HG03280 (cell line): ENCODE measurements around the gene EMCN.
"Not testable (repeated sequence)": the region's sequence is repeated elsewhere in the genome, so short reads cannot be mapped to it uniquely, and the experiment has no call there.

ENCODE experiments used
- ATAC-seq: cut with Tn5 transposase; IDR thresholded peaks from one replicate; pipeline ENCODE4 v1.9.1; 2021; ENCODE audit warnings: mild to moderate bottlenecking, moderate library complexity; ENCODE audit not compliant: unreplicated experiment

The EMCN gene, protein sequence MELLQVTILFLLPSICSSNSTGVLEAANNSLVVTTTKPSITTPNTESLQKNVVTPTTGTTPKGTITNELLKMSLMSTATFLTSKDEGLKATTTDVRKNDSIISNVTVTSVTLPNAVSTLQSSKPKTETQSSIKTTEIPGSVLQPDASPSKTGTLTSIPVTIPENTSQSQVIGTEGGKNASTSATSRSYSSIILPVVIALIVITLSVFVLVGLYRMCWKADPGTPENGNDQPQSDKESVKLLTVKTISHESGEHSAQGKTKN

DNA sequence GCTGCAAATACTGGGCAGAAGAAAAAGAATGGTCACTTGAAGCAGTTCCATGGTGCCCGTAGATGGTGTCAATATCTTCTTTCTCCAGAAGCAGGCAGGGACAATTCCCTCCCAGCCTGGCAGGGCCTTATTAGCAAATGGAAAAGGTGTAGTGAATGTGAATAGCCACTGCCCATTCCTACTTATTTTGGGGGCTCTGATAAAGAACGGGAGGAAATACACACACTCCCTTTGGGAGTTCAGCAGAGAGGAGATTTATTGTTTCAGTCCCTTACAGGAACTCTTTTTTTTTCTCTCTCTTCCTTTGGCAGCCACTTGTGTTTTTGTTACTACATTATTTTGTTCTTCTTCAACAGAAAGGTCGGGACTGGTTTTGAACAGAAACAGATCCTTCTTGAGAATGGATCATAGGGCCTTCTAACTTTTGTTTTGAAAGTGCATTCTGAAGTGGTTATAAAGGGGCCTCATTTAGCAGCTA is at the start of gene EMCN:
Gene EMCN (minus strand): TSS at position 159 of the 478 bp plus-strand sequence. CDS start 108 bp downstream, at position 51.
- ATAC-seq: no peak

DNA sequence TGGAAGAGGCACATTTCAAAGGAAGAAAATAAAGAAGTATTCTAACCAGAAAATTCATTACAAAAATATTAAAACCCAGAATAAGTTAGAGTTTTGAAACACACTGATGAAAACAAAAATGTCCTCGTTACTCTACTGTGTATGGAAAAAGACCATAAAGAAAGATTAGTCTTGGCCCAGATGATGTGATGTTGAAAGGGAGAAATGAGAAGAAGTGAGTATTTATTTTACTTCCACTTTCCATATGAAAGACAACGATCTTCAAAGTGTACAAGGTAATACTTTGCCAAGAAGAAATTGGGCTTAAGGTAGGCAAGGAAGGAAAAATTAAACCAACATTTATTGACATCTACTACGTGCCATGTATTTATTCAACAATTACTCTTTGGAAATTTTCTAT is 48.6 kb upstream of the EMCN start:
- no peak for ATAC-seq

DNA sequence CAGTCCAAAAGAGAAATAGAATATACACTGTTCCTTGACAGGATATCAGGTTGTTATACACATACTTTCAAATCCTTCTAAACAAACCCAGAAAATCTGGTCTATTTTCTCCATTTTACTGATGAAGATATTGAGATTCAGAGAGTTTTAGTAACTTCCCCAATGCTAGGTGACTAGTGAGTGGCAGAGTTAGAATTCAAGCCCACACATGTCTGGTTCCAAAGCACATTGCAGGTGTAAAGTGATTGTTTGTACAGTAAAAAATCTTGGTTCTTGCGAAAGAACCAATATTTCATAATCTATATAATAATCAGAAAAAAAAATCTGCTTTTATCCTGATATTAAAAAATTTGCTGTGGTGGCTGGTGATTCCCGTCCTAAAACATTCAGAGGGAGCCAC is 39.5 kb upstream of the EMCN start:
- no peak for ATAC-seq

DNA sequence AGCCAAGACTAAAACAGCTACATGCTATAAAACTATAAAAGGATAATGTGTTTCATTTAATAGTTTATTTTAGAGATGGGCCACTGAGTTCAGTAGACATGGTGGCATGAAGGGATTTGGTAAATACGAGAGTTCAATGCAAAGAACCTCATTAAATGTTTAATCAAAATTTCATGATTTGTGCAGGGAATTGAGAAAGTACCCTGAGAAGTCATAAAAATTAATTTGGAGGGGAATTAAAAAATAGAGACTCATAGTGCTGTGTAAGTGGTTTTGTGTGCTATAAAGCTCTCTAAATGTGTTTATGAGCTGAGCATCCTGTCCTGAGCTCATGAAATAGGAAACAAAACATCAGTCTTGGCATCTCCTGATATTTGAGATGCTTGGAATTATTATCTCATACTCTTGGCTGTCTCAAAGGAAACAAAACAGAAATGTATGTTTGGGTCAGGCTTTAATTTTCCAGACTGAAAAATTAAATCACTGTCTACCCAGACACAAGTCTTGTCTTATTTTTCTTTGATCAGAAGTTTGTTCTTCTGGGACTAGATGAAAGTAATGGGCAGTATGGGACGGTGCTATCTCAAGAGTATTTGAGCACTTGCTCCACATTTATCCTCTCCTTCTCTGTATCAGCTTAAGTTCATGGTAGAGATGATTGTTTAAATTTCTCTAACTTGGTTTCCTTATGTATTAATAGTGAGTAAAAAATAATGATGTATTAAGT is 38.0 kb upstream of the EMCN start:
- ATAC-seq: no peak

DNA sequence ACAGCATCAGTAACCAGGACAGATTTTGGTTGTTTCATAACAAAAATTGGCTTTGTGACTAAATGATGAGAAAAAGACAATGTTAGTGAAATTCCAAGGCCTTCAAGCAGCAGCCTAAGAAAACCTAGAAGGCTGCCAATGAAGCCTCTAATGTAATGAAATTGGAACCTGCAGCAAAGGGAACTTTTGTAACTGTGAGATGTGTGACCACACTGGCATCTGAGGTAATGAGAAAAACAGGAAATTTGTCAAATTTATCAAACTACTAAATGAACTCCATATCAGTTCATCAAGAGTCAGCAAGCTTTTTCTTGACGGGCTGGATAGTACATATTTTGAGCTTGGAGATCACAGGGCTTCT is 30.4 kb upstream of the EMCN start:
- ATAC-seq: no peak

DNA sequence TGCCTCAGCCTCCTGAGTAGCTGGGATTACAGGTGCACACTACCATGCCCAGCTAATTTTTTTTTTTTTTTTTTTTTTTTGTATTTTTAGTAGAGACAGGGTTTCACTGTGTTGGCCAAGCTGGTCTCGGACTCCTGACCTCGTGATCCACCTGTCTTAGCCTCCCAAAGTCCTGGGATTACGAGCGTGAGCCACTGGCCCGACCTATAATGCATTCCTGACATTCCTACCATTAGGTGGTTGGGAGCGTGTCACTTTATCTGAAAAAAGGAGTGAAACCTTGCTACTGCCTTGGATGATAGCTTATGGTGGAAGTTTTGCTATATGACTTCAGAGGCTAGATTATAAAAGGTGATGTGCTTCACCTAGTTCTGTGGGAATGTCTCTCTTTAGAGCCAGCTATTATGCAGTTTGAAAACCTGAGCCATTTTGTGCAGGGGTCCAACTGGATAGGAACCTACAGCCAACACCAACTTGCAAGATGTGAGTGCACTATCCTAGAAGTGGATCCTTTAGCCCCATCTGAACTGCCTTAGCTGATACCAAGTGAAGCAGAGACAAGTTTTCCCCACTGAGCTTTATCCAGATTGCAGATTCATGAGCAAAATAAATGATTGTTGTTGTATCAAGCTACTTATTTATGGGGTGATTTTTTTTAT is 29.8 kb upstream of the EMCN start:
- no peak for ATAC-seq

DNA sequence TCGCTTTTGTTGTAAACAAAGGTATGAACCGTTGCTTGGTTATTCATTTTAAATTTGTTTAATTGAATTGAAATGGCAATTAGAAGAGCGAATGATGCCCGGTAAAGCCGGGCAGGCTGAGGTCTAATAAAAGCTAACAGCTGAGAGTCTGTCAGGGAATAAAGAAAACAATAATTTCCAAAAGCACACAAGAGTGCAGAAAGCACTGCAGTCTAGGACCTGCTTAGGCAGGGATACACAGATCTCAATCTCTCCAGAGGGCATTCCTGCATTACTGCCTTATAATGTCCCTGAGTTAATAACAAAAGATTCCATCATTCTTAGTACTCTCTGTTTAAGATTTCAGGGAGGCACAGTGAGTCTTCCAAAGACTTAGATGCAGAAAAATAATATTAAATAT is 27.6 kb upstream of the EMCN start:
- no peak for ATAC-seq

DNA sequence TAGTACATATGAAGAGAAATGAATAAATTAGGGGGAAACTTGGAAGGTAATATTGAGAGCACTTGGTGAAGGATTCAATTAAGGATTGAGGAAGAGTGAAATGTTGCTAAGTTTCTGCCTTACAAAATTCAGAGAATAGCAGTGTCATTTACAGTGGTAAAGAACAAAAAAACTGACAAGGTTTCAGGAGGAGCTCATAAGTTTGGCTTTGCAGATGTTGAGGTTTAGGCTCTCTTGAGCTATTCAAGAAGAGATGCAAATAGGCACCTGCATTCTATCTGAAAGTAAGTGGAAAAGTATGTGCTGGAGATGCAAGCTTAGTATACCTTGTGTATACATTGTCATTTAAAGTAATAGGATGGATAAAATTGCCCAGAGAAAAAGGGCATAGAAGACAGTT is 22.3 kb upstream of the EMCN start:
- no peak for ATAC-seq

DNA sequence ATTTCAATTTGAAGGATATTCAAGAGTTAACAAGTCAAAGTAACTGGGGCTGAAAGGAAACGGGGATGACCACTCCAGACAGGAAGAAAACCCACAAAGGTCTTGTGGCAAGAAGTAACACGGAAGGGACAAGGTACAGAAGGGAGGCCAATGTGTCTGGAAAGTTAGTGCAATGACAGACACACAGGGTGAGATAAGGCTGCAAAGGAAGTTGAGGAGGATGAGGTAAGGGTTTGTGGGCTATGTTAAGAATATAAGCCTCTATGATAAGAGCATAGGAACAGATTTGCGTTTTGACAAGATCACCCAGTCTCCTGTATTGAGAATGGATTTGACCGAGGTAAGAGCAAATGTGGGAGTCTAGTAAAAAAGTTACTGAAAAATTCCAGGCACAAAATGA is 21.9 kb upstream of the EMCN start:
- no peak for ATAC-seq

DNA sequence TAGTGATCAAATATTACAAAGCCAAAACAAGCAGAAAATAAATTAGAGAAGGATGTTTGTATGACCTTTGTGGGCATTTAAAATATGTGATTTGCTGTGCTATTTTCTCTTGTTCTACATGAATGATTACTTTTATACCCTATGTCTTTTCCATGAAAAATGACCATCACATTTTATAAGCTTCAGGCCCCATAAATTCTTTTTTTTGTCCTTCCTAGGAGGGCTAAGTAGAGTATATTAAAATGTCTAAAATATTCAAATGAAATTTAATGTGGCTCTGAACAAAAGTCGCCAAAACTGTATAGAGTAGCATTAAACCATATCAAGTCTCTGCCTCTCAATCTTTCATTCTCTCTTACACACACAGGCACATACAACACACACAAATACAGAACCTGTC is 15.9 kb upstream of the EMCN start:
- ATAC-seq: no peak

DNA sequence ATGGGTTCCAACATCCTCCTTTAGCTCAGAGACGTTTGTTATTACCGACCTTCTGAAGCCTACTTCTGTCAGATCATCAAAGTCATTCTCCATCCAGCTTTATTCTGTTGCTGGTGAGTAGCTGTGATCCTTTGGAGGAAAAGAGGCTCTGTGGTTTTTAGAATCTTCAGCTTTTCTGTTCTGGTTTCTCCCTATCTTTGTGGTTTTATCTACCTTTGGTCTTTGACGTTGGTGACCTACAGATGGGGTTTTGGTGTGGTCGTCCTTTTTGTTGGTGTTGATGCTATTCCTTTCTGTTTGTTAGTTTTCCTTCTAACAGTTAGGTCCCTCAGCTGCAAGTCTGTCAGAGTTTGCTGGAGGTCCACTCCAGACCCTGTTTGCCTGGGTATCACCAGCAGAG is 12.3 kb upstream of the EMCN start:
- not testable (repeated sequence) for ATAC-seq

DNA sequence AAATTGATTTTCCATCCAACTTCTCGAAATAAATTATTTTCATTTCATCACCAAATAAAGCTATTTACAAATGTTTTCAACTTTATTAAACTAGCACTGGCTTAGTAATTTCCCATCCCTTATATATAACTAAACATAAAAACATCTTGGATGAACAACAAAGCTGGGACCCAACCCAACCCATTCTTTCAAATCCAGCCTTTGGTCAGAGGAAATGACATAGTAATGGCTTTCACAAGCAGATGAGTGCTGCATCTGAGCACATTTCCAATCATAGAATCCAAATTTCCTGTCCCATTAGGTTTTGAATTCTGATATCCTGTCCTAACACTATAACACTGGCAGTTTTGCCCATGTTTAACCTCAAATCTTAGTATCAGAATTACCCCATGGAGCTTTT is 7.9 kb upstream of the EMCN start:
- ATAC-seq: no peak

DNA sequence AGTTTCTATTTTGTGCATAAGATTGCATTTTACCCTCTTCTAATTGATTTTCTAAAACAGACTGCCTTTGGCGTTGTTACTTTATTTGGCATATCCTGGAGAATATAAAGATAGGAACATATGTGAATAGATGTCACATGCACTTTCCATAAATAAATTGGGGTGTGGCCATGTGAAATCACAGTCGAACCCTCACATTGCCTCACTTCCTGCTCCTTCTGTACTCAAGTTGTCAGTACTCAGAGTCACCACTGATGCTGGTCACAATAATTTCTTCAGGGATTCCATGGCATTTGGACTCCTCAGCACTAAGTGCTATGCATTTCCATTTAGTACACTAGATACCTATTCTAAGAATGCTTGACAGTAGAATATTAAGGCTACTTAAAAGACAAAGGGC is 1.4 kb upstream of the EMCN start:
- no peak for ATAC-seq

DNA sequence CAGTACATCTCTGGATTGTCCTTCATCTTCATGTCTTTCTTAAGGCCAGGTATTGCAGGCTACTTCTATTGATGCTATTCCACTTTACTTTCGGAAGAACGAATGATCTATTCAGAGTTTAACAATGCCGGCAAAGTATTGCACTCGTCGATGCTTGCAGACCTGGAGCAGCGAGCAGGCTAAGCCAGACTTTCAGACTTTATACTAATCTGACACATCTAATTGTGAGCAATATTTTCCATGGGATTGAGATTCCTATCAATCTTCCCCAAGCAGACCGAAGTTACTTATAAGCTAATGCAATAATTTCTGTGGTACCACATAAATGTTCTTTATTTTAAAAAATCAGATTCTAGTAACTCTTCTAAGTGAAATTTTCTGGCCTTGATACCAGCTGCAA is 1.6 kb downstream of the EMCN start:
- no peak for ATAC-seq

DNA sequence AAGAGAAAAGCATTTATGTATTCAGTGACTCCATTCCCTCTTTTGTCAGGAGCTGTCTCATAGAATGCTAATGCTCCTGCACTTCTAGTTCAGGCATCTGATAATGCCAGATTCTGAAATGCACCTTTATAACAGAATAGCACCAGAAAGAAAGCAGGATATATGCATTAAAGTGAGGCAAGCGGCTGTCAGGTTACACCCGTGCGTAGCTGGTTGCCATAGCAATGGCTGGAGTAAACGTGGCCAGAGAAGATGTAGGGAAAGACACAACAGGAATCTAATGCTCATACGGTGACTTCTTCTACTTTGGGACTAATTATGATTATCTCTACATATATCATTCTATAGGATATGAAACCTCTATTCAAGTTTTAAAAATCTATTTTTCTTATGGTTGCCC is 5.9 kb downstream of the EMCN start:
- ATAC-seq: no peak

DNA sequence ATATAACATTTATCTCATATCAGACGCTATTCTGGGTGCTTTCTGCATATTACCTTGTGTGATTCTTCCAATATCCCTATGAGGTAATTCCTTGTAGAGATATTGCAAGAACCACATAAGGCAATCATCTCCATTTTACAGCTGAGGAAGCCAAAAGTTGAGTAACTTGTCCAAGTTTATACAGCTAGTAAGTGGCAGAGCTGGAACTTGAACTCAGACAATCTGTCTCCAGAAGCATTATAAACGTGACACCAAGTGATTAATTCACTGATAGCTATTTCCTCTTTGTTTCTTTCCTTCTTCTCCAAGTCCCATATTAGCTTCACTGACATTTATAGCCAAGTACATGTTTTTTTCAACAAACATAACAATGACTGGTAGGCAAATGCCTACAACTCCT is 7.3 kb downstream of the EMCN start:
- ATAC-seq: no peak

DNA sequence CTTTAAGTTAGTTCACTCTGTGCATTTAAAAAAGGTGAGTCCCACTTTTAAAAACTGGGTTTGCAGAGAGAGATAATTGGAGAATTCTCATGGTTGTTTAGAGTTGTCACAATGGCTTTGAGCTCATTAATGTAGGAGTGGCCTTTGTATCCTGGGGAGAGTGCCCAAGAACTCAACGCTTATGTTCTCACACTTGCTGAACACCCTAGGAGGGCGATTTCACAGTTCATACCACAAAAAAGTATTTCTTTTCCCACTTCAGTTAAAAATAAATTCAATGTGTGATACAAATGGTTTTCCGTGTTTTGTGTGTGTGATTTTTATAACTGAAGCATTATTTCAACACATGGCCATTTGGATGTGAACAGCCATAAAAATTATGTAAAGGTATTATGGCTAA is 8.4 kb downstream of the EMCN start:
- no peak for ATAC-seq

DNA sequence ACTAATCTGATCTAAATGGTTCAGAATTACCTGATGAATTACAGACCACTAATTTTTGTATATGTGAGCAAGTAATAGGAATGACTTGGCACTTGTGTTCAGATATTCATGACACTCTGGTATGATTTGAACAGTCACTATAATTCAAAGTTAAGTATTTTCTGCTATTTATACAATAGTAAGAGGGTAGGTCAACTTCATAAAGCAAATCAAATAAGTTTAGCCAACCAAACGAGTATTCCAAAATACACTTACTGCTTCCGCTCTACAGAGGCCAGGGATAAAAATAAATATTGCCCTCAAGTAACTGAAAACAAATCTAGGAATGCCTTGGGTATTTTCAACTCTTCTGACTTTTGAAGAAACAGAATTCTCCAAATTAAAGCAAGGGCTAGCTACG is 9.1 kb downstream of the EMCN start:
- no peak for ATAC-seq

DNA sequence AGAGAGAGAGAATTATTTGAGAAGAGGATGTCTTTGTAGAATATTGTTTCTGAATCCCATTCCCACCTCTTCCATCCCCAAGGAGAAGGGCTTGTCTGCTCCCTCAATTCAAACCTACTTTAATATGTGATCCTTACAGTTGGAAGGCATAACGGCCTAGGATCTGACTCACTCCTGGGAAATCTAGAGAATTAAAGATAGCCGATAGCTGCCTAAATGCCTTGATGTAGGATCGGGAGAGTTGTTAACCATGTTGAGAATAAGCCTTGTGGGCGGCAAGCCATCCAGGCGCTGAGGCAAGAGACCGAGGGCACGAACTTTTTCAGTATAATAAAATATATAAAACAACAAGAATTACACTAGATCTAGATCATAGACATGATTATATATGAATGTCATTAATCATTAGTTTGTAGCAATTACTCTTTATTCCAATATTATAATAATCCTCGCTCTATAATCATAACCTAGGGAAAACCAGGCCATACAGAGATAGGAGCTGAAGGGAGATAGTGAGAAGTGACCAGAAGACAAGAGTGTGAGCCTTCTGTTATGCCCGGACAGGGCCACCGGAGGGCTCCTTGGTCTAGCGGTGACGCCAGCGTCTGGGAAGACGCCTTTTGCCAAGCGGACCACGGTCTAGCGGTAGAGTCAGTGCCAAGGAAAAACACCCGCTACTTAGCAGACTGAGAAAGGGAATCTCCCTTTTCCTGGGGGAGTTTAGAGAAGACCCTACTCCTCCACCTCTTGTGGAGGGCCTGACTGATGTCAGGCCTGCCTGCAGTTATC is 13.5 kb downstream of the EMCN start:
- no peak for ATAC-seq

DNA sequence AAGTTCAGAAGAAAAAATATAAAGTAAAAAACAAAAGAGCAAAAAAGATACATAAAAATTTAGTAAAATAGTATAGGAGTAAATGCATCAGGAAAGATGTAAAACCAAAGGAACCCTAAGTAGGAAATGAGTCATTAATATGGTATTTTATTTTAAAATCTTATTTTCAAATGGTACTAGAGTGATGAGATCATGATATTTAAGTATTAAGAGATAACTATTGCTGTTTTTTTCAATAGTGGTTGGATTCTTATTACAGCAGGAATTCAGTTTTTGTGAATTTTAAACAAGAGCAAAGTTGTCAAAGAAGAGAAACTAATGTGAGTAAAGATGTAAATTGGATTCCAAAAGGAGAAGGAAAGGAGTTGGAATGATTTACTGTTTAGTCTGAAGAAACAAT is 20.0 kb downstream of the EMCN start:
- no peak for ATAC-seq

DNA sequence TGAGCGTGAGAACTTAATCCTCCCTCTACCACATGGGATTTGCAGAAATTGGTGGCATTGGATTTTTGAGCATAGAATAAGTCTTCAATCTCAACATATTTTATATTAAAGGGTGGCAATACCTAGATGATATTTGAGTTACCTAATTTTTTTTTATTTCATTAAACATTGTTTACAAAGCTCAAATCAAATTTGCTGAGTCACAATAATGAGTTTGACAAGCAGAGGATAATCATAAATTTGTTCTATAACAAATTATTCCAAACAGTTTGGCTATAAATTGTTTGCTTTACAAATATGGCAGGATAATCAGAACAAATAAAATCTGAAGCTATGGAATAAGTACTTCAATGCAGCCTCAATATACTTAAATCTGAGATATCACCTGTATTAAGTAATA is 22.7 kb downstream of the EMCN start:
- no peak for ATAC-seq
